Neural cell (in vitro differentiated cells): Measurements from ENCODE around the gene VSTM2B.

Source experiments
- POLR2AphosphoS5 ChIP-seq: IDR thresholded peaks from 2 replicates; pipeline ENCODE4 v1.6.1; 2012
- TF ChIP-seq, protein P1 (sequence below): fragments of 450-650 bp; IDR thresholded peaks from 2 replicates; pipeline ENCODE4 v1.5.1; 2014; ENCODE audit warnings: antibody characterized with exemption, mild to moderate bottlenecking, moderate library complexity; ENCODE audit not compliant: poor library complexity, severe bottlenecking

DNA sequence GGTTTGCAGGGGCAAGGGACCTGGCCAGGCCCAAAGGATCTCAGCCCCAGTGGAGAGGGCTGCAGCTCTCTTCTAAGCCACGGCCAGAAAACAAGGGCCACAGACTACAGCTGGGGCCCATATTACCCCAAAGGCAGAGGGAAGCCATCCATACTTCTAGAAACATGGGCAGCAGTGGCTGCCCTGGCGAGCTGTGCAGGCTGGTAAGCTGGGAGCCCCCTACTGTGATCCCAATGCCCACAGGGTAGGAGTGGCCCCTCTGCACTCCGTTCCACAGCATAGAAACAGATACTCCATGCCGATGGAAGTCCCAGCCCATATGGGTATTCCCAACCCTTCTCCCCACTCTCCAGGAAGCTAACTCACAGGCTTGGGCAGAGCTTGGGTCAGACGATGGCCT is 25.1 kb downstream of the VSTM2B start:
- TF ChIP-seq, protein P1, sequence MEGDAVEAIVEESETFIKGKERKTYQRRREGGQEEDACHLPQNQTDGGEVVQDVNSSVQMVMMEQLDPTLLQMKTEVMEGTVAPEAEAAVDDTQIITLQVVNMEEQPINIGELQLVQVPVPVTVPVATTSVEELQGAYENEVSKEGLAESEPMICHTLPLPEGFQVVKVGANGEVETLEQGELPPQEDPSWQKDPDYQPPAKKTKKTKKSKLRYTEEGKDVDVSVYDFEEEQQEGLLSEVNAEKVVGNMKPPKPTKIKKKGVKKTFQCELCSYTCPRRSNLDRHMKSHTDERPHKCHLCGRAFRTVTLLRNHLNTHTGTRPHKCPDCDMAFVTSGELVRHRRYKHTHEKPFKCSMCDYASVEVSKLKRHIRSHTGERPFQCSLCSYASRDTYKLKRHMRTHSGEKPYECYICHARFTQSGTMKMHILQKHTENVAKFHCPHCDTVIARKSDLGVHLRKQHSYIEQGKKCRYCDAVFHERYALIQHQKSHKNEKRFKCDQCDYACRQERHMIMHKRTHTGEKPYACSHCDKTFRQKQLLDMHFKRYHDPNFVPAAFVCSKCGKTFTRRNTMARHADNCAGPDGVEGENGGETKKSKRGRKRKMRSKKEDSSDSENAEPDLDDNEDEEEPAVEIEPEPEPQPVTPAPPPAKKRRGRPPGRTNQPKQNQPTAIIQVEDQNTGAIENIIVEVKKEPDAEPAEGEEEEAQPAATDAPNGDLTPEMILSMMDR: no peak
- no peak for TF ChIP-seq POLR2AphosphoS5
